Gastrocnemius medialis (tissue), 4 donors: Measurements from ENCODE around the gene ADSS1.

ENCODE experiments used
- CTCF ChIP-seq, 5 experiments: fragments of 450-650 bp in 3 of 5; fragments of 200-600 bp in 2 of 5; sonication (generic) in 2 of 5; IDR thresholded peaks in 4 of 5; conservative IDR thresholded peaks in 1 of 5; 1 replicate in 4 of 5; 2 replicates in 1 of 5; pipeline ENCODE4 v1.5.1; 2016 to 2019; ENCODE audit warnings: antibody characterized with exemption in 5 of 5, mild to moderate bottlenecking in 3 of 5, moderate library complexity in 3 of 5
- POLR2A ChIP-seq, 2 donors: fragments of 450-650 bp; IDR thresholded peaks; one replicate each; pipeline ENCODE4 v1.6.1; 2017; ENCODE audit warnings: antibody characterized with exemption in 2 of 2, mild to moderate bottlenecking in 2 of 2, moderate library complexity in 2 of 2

- TF ChIP-seq CTCF (IDR thresholded peaks at IDR 0.05 in 4 of 5, conservative IDR thresholded peaks at IDR 0.05 in 1 of 5) (peak; percentile 23 to 54 (median 39)), POLR2A (IDR thresholded peaks at IDR 0.05) (peak; percentile 56 to 71)
These were observed 1.1 kb downstream of the ADSS1 start for GRCh38 chr14:104724981-104725771.
